SK-MEL-5 (cell line): ENCODE data around the gene DMAC2L. TPM values are rescaled to one million over a fixed set of nuclear protein-coding genes. Genes with fewer than 3 reads are reported as not detected.
"Not testable (repeated sequence)": the region's sequence is repeated elsewhere in the genome, so short reads cannot be mapped to it uniquely, and the experiment has no call there.

ENCODE experiments used
- DNase-seq: peaks from one replicate; pipeline ENCODE4 v3.0.0-alpha.2; 2016; ENCODE audit warnings: low read depth, low spot score
- in situ Hi-C: cut with HindIII; loops from 2 replicates; pipeline ENCODE4 v1.10.0; 2016; ENCODE audit warnings: low sequenced_read_pairs, high pct_unique_total_duplicates, low pct_unique_long_range_greater_than_20kb
- polyA plus RNA-seq, 2 experiments: library from polyadenylated mRNA; depleted of rRNA; stranded (reverse); fragments of >200 nt; gene quantifications; 2 replicates each; pipeline ENCODE4 v1.2.3, GENCODE V29; 2015
- total RNA-seq: library from RNA; depleted of rRNA; stranded (reverse); fragments of >200 nt; shearing (Covaris generic); gene quantifications from 2 replicates; pipeline ENCODE4 v1.2.3, GENCODE V29; 2014; rRNA removed

The DMAC2L gene, protein sequence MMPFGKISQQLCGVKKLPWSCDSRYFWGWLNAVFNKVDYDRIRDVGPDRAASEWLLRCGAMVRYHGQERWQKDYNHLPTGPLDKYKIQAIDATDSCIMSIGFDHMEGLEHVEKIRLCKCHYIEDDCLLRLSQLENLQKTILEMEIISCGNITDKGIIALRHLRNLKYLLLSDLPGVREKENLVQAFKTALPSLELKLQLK
- 13.0 and 14.2 TPM in 2 replicates for total RNA-seq
- 15.6 and 22.9 TPM in 2 replicates for polyA plus RNA-seq (2015; cell fraction: cytosol; rRNA removed)
- polyA plus RNA-seq (2015; cell fraction: nucleus; rRNA removed) = 16.7 and 24.1 TPM in 2 replicates

DNA sequence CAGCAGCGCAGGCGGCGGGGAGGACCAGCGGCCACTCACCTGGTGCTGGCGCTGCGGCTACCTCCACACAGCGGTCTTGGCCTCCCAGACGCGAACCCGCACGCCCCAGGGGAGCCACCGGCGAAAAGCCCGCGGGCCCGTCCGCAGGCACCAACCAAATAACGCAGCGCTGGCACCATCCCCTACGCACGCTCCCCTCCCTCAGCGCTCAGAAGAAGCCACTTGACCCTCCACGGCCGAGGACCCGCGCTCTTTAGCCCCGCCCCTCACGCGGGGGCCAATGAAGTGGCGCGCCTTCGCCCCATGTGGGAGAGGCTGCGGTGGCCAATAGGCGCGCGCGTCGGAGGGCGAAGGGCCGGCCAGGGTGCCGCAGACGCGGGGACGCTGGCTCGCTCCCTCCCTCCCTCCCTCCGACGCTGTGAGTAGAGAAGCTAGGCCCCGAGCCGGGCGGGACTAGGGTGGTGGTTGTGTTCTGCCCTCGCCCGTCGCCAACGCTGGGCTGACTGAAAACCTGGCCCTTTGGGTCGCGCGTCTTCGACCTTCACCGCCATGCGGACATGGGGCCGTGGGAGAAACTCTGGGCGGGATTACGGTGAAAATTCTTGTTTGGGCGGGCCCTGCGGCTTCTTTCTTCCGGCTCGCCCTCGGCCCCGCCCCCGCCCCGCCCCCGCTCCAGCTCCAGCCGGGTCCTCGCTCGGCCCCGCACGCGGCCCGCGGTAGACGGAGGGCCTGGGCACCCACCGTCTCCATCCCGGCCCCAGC is at the start of gene DMAC2L, which contains the start of gene L2HGDH:
Gene DMAC2L, plus strand, starts transcription at position 353 of the 762 bp plus-strand sequence. CDS start 9,164 bp downstream, outside the sequence.
Gene L2HGDH, minus strand, starts transcription at position 258 of the 762 bp plus-strand sequence. Its CDS starts 79 bp downstream, at position 179.
- in situ Hi-C loops = no loop called here

DNA sequence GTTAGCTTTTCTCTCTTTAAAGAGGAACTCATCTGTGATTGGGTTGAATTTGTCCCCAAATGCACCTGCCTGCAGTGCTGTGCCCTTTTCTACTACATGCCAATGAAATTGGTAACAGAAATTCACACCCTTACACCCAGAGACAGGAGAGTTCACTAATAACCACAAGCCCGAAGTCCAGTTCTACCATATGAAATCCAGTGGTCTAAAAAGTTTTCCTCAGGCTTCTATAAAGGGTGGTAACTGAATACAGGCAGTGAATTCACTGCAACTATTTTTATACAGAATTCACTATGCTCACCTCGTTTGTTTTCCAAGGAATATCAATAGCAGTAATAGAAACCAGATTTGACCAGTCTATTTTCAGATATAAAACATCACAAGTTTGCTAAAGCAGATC is 49.3 kb upstream of the DMAC2L start:
- DNase-seq = no peak
- in situ Hi-C loops = no loop called here

More for the DNA sequence above, at the start of gene DMAC2L, which contains the start of gene L2HGDH:
- DNase-seq = peak; percentile 93

DNA sequence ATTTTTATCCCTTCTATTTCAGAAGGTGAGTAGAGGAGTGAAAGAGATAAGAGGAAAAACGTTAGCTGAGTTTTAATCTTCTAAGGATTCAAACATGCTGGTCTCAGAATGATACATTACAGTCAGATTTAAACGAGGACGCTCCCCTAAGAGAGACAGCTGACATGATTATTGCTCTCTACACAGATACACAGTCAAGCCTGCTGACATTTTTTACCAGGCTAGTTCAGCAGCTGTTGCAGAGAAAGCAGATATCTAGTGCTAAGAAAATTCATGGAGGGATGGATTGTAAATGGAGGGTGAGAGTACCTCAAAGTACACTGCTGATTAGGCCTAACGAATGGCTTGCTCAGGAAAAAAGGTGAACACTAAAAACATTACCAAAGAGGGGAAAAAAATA is 48.8 kb upstream of the DMAC2L start:
- no peak for DNase-seq
- in situ Hi-C loops = no loop called here

GRCh38 chr14:50265029-50265428 is 47.1 kb upstream of the DMAC2L start:
- no peak for DNase-seq
- in situ Hi-C loops = no loop called here

DNA sequence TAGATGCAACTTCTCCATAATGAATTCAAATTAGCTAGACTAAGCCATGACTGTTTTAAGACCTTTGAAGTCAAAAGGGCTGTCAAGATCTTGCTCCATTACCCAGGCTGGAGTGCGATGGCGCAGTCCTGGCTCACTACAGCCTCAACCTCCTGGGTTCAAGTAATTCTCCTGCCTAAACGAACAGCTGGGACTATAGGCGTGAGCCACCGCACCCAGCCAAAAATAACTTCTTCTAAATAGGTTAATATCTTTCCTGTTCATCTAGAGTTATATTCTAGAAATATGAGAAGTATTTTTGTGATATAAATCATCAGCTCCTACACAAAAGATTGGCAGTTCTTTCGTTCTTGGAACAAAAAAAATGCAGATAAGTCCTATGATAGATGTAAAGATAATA is 41.2 kb upstream of the DMAC2L start:
- no peak for DNase-seq
- in situ Hi-C loops = no loop called here

DNA sequence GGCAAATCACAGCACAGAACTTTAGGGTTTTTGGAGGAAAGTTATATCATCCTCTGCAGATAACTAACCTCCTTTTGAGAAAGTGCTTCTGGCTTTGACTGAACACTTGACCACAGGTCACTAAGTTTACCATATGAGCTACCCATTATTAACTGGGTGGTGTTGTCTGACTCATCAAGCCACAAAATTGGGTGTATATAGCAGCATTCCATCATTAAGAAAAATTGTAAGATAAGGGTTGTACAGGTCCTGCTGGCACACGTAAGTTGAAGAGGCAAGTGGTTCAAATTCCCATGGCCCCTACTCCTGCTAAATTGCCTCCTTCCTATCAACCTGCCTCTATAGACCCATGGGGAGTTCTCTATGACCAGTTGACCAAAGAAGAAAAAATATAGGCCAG is 39.6 kb upstream of the DMAC2L start:
- no peak for DNase-seq
- in situ Hi-C loops = no loop called here

- in situ Hi-C loops = no loop called here
Observed at GRCh38 chr14:50285861-50286260, 26.3 kb upstream of the DMAC2L start.

DNA sequence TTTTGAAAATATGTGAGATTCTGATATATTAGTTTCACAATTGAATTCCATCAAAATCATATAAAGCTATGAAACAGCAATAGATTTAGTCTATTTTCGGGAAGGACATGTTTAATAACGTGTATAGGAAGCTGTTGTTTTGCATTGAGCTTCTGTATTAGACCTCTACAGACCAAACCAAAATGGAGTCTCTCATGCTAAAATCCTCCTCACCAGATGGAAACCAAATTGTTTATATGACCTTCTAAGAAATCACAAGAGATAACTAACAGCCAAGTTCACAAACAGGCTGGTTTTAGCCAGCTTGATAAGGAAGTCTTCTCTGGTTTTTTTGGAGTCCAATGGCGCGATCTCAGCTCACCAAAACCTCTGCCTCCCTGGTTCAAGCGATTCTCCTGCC is 24.0 kb upstream of the DMAC2L start:
- DNase-seq = no peak
- in situ Hi-C loops = no loop called here

More at GRCh38 chr14:50285861-50286260, 26.3 kb upstream of the DMAC2L start:
- DNase-seq = no peak

- no peak for DNase-seq
Observed at GRCh38 chr14:50290306-50290705, 21.8 kb upstream of the DMAC2L start.

GRCh38 chr14:50299585-50299984 is 12.5 kb upstream of the DMAC2L start:
- DNase-seq = no peak
- in situ Hi-C loops = no loop called here

More at GRCh38 chr14:50290306-50290705, 21.8 kb upstream of the DMAC2L start:
- in situ Hi-C loops = no loop called here

DNA sequence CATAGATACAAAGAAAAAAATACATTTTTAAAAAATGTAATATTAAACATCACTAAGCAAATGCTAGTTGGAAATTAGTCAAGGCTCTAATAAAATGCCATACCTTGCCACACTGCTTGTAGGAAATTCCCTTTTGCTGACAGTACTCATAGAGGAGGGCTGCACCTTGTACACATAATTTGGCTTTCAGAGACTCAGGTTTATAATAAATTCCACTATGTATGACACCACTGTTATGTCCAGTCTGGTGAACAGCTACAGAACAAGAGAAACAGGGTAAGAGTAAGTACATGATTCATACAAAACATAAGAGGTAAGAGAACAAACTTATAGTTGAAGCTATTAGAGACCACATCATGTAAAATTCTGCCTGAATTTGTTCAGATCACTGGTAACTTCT is 10.2 kb upstream of the DMAC2L start:
- DNase-seq = no peak
- in situ Hi-C loops = no loop called here

- no peak for DNase-seq
- in situ Hi-C loops = no loop called here
Observed at GRCh38 chr14:50303744-50304471, 8.2 kb upstream of the DMAC2L start.

GRCh38 chr14:50308363-50308915 is 3.7 kb upstream of the DMAC2L start:
- in situ Hi-C loops = no loop called here
- DNase-seq = no peak

GRCh38 chr14:50310445-50310844 is 1.7 kb upstream of the DMAC2L start:
- in situ Hi-C loops = no loop called here
- no peak for DNase-seq

- peak; percentile 16 for DNase-seq
- in situ Hi-C loops = no loop called here
Observed at GRCh38 chr14:50311337-50311971, 670 bp upstream of the DMAC2L start.

DNA sequence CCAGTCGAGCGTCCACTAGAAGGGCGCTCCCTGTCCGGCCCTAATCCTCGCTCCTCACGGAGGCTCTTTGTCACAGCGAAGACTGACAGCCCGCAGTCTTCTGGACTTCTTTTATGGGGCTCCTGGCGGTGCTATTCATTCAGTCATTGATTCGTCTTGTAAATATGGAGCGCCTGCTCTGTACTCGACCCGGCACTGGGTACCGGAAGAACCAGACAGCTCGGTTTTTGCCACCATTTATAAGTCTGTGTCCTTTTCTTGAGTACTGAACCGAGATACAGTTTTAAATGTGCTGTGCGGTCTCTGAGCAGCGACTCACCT is 570 bp downstream of the DMAC2L start:
- in situ Hi-C loops = no loop called here
- DNase-seq = no peak

GRCh38 chr14:50314098-50314497 is 2.0 kb downstream of the DMAC2L start:
- DNase-seq, in situ Hi-C loops: not testable (repeated sequence)
